HG03571 (cell line): ENCODE data around the gene UROD.
"Not testable (repeated sequence)": the region's sequence is repeated elsewhere in the genome, so short reads cannot be mapped to it uniquely, and the experiment has no call there.

Source experiments
- ATAC-seq: cut with Tn5 transposase; IDR thresholded peaks from one replicate; pipeline ENCODE4 v1.9.1; 2021; ENCODE audit not compliant: unreplicated experiment

UROD gene

DNA sequence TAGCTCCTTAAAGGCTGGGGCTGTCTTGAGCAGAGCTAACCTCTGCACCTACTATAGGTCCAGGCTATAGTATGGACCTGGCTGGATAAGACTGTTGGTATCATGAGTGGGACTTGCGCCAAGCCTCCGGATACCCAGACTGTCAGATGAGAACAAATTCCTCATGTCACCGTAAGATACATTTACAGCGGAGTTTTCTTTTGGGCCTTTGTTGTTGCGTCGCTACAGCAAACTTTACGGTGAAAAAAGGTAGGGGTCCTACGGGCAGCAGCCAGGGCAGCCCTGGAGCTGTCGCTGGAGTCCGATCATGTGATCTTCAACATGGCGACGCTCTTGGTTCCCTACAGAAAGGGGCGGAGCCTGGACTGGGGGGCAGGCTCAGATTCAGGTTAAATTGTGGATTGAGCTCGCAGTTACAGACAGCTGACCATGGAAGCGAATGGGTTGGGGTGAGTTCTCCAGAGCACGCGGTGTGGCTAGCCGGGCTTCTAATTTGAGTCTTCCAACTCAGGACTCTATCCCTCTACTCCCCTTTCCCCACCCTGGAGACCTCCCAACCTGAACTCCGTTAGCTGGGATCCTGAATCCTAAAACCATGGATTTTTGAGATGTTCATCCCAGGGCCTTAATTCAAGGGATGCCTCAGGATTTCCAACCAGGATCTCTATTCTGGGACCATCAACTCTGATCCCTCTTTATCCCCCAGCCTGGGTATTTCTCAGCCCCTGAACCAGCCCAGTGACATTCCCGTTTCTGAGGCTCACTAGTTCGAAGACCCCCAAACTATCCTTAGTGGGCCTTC is at the start of gene UROD:
Gene UROD (plus strand): TSS at position 418 of the 802 bp plus-strand sequence. CDS start 12 bp downstream, at position 430.
- peak; percentile 52 for ATAC-seq

DNA sequence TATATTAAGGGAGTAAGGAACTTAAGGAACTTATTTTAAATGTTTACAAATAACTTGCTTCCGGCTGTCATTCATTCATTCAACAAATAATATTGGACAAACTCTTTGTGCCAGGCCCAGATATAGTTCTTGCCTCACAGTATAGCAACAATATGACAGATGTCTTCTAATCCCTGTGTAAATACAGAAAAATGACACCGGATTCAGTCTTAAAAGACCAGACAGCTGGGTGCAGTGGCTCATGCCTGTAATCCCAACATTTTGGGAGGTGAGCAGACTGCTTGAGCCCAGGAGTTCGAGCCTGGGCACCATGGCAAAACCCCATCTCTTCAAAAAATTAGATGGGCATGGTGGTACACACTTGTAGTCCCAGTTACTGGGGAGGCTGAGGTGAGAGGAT is 49.3 kb upstream of the UROD start:
- ATAC-seq, result no peak

DNA sequence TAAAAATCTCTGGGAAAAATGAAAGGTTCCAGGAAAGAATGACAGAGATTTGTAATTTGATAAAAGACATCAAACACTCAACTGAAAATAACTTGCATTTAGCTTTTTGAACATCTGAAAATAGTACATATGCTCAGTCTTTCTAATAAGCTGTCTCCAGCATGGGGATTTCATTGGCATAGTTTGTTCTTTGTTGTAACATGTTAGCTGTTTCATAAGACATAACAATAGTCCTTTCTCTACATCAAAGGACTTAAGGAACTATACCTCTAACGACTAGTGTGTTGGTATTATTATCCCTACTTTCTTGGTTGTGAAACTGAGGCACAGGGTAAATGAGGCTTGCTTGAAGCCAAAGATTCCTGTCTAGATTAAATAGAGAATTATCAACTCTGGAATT is 47.7 kb upstream of the UROD start:
- no peak for ATAC-seq

DNA sequence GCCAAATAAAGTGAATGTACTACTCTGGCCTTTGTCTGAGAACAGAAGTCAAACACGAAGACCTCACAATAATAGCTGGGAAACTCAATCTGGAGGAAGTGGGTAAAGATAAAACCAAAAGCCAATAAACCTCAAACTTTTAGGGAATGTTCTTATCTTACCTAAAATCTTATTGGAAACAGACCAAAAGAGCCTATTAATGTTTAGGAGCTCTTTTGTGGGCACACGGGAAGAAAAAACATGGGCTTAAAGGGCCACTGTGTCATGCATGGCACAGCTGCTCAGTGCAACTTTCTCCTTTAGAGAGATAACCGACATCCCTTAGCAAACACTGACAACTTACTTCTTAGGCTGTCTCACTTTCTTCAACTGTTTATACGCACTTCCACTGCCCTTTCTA is 41.7 kb upstream of the UROD start:
- no peak for ATAC-seq

DNA sequence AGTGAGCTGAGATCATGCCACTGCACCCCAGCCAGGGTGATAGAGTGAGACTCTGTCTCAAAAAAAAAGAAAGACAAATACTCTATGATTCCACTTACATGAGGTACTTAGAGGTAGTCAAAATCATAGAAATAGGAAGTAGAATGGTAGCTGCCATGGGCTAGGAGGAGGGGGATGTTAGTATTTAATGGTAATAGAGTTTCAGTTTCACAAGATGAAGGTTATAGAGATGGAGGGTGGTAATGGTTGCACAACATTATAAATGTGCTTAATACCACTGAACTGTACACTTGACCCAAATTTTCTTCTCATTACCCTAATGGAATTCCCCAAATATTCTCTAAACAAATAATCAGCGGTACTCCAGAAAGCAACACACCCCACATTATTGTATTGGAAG is 38.4 kb upstream of the UROD start:
- no peak for ATAC-seq

DNA sequence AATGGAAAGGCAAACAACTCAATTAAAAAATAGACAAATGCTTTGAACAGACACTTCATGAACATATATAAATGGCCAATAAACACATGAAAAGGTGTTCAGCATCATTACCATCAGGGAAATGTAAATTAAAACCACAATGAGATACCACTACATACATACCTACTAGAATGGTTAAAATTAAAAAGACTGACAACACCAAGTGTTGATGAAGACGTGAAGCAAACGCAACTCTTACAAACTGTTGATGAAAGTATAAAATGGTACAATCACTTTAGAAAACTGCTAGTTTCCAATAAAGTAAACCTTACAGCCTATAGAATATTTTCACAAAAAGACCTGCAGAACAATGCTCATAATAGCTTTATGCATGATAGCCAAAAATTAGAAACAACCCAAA is 35.8 kb upstream of the UROD start:
- ATAC-seq, result no peak

DNA sequence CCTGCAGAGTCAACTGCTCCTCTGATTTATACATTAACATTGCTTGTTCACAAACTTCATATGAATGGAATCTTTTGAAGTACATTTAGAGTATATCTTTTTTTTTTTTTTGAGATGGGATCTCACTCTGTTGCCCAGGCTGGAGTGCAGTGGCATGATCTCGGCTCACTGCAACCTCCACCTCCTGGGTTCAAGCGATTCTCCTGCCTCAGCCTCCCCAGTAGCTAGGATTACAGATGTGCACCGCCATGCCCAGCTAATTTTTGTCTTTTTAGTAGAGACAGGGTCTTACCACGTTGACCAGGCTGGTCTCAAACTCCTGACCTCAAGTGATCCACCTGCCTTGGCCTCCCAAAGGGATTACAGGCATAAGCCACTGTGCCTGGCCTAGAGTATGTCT is 34.7 kb upstream of the UROD start:
- ATAC-seq, result not testable (repeated sequence)

DNA sequence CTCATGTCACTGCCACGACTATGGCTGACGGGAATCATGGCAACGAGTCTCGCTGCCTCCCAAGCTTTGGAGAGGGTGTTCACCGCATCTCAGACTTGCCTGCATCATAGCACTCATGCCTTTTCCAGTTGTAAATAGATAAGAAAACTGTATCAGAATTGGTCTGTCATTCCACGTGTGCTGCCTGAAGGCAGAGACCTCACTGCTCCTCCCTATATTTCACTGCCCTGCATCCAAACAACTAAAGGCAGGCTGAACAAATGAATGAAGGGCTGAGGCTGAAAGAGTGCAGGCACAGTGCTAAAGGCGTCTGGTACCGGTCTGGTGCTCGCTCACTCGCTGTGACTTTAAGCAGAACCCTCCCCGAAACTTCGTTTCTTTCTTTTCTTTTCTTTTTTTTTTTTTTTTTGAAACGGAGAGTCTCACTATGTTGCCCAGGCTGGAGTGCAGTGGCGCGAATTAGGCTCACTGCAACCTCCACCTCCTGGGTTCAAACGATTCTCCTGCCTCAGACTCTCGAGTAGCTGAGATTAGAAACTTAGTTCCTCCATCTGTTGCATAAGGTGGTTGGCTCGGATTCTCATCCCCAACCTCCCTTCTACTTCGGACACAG is 26.2 kb upstream of the UROD start:
- no peak for ATAC-seq

DNA sequence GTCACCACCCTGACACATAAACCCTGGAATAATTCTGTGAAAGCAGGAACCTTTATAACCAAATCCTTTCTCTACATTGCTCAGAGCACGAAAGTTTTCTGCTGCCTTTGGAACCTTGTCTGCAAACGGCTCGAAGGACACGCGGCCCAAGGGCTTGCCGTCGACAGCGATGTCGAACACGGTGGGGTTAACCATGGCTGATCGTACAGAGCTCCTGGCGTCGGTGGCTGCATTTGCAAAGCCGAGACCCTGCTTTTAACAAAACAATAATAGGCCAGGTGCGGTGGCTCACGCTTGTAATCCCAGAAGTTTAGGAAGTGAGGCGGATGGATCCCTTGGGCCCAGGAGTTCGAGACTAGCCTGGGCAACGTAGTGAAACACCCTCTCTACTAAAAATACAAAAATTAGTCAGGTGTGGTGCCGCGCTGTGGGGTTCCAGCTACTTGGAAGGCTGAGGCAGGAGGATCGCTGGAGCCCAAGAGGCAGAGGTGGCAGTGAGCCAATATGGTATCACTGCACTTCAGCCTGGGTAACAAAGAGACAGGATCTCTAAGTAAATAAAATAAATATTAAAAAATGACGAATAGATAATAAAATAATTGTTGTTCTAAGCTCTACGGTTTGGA is 23.4 kb upstream of the UROD start:
- no peak for ATAC-seq

DNA sequence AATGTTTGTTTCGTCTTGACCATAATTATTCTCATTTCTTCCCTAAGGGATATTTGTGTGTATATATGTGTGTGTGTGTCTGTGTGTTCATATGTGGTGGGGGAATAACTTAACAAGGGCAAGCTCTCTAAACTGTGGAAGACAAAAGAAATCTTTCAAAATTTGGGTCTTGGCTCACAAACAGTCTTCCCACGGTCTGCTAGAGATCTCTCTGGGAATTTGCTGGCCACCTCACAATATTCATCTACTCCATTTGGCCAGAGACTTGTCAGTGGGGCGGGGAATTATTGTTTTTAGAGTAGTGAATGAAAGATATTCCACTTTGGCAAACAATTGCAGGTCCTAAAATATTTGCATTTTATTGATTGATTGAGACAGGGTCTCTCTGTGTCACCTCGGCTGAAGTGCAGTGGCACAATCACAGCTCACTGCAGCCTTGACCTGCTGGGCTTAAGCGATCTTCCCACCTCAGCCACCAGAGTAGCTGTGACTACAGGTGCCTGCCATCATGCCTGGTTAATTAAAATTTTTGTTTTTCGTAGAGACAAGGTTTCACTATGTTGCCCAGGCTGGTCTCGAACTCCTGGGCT is 17.6 kb upstream of the UROD start:
- no peak for ATAC-seq

DNA sequence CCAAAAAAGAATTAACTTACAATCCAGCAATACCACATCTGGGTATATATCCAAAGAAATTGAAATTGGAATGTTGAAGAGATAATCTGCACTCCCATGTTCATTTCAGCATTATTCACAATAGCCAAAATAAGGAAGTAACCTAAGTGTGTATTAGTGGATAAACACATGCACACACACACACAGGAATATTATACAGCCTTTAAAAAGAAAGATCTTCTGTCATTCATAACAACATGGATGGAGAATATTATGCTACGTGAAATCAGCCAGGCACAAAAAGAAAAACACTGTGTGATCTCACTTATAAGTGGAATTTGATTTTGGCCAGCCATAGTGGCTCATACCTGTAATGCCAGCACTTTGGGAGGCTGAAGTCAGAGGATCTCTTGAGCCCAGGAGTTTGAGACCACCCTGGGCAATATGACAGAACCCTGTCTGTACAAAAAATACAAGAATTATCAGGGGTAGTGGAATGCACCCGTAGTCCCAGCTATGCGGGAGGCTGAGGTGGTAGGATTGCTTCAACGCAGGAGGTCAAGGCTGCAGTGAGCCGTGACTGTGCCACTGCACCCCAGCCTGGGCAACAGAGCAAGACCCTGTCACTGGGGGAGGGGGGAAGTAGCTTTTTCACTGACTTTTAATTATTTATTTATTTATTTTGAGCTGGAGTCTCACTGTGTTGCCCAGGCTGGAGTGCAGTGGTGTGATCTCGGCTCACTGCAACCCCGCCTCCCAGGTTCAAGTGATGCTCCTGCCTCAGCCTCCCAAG is 16.4 kb upstream of the UROD start:
- no peak for ATAC-seq

DNA sequence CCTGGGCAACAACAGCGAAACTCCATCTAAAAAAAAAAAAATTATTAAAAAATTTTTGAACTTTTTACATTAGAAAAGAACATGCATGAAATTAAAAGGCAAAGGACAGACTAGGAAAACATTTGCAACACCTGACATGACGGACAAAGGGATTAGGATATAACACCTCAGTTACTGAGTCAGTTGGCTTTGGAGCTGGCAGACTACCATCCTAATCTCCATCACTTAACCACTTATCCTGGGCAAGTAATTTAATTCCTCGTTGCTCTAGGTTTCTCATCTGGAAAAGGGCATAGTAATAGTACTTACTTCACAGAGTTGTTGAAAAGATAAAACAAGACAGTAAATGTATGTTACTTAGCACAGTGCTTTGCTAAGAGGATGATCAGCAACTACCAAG is 12.8 kb upstream of the UROD start:
- no peak for ATAC-seq

DNA sequence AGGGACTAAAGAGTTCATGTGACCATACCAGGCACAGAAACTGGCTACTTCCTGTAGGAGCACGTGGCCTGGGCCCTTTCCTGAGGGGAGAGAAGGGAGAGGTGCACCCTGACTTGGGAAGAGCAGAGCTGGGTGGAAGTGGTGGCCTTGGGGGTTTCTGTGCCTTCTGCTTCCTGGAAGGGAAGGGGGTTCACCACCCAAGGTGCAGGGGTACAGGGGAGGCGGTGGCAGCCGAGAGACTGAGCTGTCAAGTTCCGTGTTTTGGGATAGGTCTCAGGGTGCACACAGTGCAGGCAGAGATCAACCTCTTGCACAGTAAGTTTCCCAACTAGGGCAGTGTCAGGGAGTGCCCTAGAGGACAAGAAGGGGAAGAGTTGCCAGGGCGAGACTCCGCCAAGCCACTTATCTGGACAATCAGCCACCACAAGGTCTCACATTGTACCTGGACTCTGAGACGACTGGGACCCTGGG is 11.0 kb upstream of the UROD start:
- ATAC-seq, result no peak

DNA sequence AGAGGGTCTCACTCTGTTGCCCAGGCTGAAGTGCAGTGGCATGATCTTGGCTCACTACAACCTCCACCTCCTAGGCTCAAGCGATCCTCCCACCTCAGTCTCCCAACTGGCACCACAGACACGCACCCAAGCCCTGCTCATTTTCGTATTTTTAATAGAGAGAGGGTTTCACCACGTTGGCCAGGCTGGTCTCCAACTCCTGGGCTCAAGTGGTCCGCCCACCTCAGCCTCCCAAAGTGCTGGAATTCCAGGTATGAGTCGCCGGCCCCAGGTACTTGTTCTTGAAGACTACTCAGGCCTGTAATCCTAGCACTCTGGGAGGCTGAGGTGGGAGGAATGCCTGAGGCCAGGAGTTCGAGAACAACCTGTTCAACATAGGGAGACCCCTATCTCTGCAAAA is 10.5 kb upstream of the UROD start:
- ATAC-seq, result not testable (repeated sequence)

DNA sequence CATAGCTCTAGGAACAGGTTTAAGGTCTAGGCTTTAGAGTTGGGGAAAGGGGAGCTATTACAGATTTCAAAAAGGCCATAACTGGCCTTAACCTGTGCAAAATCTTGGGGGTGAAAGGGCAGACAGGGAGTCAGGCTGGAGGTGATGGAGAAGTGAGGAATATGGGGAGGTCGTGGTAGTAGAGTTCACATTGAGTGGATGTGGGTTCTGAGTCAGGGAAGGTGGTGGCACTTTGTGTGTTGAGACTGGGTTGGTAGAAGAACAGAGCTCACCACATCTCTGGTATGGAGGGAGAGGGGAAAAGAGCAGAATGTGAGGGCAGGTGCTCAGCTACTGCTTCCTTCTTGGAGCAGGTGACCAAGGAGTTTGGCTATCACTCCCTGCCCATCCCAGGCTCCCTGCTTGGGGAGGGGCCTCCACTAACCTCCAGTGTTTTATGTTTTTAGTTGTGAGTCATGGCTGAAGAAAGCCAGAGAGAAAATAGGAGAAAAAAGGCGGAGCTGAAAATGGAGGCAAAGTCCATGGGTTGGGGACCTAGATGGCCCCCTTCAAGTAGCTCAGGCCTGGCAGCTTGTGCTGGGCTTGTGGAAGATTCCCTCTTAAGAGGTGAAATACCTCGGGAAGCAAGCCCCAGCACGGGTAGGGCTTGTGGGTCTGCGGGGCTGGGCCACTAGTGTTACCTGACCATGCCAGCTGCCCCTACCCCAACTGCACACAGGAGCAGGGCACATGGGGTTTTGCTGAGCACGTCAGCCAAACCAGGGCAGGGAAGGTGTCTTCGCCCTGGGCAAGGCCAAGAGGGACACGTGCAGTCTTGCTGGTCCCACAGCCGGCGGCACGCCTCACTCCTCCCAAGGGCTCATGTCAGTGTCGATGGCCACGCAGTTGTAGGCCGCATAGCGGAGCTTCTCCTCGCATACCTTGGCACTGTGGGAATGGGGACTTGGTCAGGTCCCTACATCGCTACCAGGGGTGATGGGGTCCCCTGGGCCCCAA is 9.1 kb upstream of the UROD start:
- no peak for ATAC-seq

DNA sequence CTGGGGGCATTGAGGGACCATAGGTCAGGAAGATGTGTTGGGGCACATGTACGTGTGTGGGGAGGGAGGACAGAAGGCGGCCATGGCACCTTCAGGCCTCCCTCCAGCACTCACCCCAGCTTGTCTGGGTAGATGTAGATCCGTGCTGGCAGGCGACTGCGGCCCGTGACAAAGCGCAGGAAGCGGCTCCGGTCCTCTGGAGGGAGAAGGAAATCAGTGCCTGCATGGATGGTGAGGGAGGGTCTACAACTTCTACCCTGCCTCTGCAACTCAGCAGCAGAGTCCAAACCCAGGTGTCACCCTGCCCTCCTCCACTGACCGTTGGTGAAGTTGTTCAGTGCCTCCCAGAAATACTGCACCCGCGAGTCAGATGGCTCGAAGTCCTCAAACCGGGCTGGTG is 8.3 kb upstream of the UROD start:
- ATAC-seq, result no peak

DNA sequence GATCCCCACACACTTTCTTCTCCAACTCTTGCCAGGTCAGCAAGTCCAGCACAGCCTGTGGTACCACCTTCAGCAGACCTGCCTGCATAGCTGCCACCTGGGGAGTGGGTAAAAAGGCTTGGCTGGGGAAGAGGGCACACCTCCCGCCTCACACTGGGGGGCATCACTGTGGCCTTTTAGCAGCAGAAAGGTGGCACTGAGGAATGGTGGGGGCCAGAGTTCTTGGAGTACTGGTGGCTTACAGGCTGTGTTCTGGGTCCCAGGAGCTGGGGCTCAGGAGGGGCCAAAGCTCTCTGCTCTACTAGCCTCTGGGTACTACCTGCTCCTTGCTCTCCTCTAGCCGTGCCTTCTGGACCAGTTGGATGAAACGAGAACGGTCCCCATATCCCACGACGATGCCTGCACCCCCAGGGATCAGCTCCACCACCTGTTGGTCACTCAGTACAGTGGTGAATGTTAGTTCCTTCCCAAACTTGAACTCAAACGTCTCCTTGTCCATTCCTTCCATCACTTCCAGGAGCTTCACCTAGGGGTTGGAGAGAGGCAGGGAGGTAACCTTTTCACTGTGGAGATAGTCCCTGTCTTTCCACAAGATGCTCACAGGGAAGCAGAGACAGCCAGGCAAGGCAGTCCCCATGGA is 7.7 kb upstream of the UROD start:
- no peak for ATAC-seq

DNA sequence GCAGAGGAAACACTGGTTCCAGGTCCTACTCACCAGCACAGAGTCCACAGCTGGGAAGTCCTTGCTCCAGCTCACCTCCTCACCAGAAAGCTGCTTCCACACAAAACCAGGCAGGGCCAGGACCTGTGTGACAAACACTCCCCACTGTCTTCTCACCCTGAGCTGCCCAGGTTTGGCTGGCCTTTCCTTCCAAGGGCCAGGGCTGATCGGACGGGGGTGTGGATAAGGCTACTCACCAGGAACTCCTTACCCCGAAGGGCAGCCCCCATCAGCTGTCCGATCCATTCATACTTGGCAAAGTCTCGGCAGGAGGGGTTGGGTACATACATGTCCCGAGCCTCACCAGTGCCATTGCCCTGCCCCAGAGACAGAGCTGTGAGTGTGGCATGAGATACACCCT is 6.3 kb upstream of the UROD start:
- ATAC-seq, result no peak

DNA sequence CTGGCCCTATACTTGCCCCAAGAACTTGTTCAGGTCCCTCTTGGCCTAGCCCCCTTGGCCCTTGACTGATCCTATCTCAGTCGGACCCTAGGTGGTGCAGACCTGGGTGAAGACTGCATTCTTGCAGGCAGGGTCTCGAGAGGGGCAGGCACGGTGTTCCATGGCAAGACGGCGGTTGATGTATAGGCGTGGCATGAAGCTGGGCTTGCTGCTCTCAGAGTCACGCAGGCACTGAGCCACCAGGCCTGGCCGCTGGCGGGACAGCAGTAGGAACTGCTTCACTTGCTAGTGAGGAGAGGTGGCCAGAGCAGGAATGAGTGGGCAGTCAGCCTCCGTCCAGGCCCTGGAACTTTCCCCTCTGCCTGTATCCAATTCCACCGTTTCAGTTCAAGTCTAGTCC is 4.7 kb upstream of the UROD start:
- no peak for ATAC-seq
